COLO668 (cell line): ENCODE data around the gene RSRP1.

ENCODE experiments used
- DNase-seq: peaks from one replicate; lab custom pipeline; 2025; ENCODE audit not compliant: unreplicated experiment; lab: John Stamatoyannopoulos, UW

The RSRP1 gene

DNA sequence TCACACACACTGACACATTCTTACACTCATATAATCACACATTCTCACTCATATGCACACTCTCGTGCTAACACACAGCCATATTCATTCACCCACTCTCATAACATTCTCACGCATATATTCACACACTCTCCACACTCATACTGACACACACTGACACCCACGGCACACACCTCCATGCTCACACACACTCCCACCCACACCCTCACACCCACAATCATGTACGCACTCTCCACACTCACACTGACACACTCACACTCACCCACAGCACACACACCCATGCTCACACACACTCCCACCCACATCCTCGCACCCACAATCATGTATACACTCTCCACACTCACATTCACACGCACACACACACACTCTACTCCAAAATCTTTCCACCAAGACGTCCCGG, 53.2 kb downstream of the RSRP1 start:
- DNase-seq, result no peak

DNA sequence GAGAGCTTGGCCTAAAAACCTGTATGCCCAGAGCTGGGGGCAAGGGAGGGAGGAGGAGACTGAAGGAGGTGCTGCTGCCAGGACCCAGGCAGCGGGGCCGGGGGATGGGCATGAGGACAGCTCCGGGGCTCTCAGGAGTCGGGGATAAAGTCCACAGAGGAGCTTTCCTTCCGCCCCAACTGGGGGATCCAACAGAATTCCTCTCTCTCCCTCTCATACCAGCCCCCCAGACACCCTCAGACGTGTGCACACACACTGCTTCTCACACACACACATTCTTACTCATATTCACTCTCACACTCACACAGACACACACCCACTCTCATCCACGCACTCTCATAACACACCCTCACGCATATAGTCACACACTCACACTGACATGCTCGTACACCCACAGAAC, 54.0 kb downstream of the RSRP1 start:
- no peak for DNase-seq
